Activated CD8-positive, alpha-beta memory T cell treated with anti-CD3 and anti-CD28 coated beads for 36 hours (primary cell): ENCODE data around the gene TAX1BP1. TPM values are rescaled to one million over a fixed set of nuclear protein-coding genes. Genes with fewer than 3 reads are reported as not detected.

Experiments
- CTCF ChIA-PET: fragments of 350-600 bp; sonication (Branson Sonifier 250); formaldehyde crosslinking; loops from one replicate; lab custom pipeline; 2021; ENCODE audit warnings: antibody characterized with exemption; lab: Charles Lee
- POLR2A ChIA-PET: fragments of 350-600 bp; sonication (Branson Sonifier 250); formaldehyde crosslinking; loops from one replicate; lab custom pipeline; 2021; ENCODE audit warnings: antibody characterized with exemption; lab: Charles Lee
- total RNA-seq, 2 experiments: library from RNA; stranded (reverse); gene quantifications; one replicate each; pipeline ENCODE4 v1.2.3, GENCODE V29; 2021

Gene TAX1BP1
- 10 to 100 TPM; 85.3 to 85.6 TPM for total RNA-seq

DNA sequence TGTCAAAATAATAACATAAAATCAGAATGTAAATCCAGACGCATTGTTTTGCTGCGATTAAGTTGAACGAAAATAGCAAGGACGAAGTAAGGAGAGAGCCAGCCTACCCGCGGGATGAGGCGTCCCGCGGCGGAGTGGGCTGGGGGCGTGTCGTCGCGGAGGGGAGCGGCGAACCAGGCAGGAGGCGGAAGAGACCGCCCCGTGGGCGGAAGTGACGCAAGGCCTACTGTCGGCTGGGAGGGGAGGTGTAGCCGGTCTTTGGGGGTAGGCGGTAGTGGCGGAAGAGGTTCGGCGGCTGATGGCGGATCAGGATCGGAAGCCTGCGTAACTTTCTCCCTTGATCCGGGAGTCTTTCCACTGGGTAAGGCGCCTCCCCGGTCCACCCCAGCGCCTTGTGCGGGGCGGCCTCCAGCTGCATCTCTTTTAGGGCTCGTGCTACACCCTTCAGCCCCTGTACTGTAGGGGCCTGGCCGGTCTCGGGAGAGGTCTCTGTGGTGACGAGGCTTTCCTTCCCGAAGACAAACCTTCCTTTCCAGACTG is at the start of gene TAX1BP1:
TAX1BP1 (plus strand) TSS at position 254 of the 540 bp plus-strand sequence. CDS start 8,363 bp downstream, outside the sequence.
- ChIA-PET CTCF (interaction anchor here (1.5 kb wide), 1 partner anchor 77 kb away, joined by 4 read pairs; the partner anchor contains the start of gene HIBADH), POLR2A (interaction anchor here (0.5 to 2.5 kb wide), 3 partner anchors 59 to 79 kb away, joined by 3 to 16 read pairs (median 5); partner anchors contain the start of gene HIBADH)

- ChIA-PET POLR2A (no interaction called here), CTCF (no interaction called here)
Measured at GRCh38 chr7:27690649-27691048, 49.3 kb upstream of the TAX1BP1 start.

- POLR2A ChIA-PET, result interaction anchor here (0.7 kb wide), 1 partner anchor 222 kb away, joined by 3 read pairs; no protein-coding TSS in a partner anchor
- CTCF ChIA-PET, result interaction anchor here (0.7 kb wide), 1 partner anchor 21 kb away, joined by 3 read pairs; no protein-coding TSS in a partner anchor
Measured at GRCh38 chr7:27693794-27694193, 46.2 kb upstream of the TAX1BP1 start.

- CTCF ChIA-PET, result no interaction called here
- POLR2A ChIA-PET, result no interaction called here
Measured at GRCh38 chr7:27695096-27695495, 44.9 kb upstream of the TAX1BP1 start.

GRCh38 chr7:27697861-27698430 is 42.0 kb upstream of the TAX1BP1 start:
- POLR2A ChIA-PET, result no interaction called here

DNA sequence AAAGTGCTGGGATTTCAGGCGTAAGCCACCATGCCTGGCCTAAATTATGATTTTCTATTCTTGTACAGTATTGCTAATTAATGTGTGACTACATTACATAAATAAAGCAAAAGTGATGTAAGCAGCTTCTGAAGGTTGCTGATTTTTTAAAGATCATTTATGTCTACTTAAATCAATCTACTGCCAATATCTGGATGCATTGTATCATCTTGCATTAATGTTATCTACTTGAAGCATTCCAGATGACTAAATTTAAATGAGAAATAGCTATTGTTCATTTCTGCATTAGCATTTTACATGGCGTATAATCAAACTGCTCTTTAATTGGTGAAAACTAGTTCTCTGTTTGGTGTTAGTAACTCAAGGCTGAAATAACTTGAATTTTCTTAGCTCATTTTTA is 40.2 kb upstream of the TAX1BP1 start:
- ChIA-PET CTCF (no interaction called here), POLR2A (no interaction called here)

More at GRCh38 chr7:27697861-27698430, 42.0 kb upstream of the TAX1BP1 start:
- CTCF ChIA-PET, result interaction anchor here (0.7 kb wide), 1 partner anchor 502 kb away, joined by 3 read pairs; no protein-coding TSS in a partner anchor

DNA sequence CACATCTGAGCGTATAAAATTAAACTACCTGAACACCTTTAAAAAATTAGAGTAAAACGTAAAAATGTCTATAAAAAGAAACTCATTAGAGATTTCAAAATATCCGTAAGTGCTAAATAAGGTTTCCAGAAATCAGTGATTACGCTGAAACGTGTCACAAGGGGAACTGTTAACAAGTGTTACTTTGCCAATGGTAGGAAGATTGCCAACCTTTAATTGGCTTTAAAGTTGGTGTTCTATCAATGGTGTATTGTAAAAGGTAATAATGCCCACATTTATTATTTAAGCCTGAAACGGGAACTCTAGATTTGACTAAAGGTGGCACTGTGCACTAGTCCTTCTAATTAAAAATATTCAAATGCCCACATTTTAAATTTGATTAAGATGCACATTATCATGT is 39.5 kb upstream of the TAX1BP1 start:
- ChIA-PET POLR2A (no interaction called here), CTCF (no interaction called here)

- ChIA-PET POLR2A (no interaction called here), CTCF (interaction anchor here (0.6 to 1.2 kb wide), 3 partner anchors 20 to 1691 kb away, joined by 3 to 6 read pairs (median 3); no protein-coding TSS in a partner anchor)
Measured at GRCh38 chr7:27703181-27703580, 36.8 kb upstream of the TAX1BP1 start.

DNA sequence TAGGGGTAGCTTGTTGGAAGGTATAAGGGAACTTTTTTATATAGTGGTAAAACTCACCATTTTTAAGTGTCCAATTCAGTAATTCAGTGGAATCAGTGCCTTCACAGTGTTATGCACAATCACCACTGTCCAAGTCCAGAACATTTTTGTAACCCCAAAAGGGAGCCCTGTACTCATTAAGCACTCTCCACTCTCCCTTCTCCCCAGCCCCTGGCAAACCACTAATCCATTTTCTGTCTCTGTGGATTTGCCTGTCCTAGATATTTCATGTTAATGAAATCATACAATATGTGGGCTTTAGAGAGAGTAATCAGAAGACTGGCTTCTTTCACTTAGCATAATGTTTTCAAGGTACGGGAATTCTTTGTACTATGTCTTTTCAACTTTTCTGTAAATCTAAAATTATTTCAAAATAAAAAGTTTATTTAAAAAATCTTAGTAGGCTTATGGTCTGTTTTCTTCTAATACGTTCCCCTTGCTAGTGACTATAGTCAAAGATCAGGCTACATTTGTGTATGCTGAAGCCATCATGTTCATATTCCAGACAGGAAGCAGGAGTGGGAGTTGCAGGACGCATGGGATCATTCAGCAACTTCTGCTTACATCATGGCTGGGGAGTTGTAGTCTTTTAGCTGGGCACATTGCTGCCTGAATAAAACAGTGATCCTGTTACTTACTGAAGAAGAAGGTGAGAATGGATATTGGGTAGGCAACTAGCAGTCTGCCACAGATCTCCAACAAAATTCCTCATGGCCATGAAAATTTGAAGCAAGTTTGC is 35.4 kb upstream of the TAX1BP1 start:
- POLR2A ChIA-PET, result no interaction called here
- CTCF ChIA-PET, result interaction anchor here (1.2 kb wide), 2 partner anchors 18 to 85 kb away, joined by 3 to 6 read pairs; no protein-coding TSS in a partner anchor

- CTCF ChIA-PET, result no interaction called here
- POLR2A ChIA-PET, result no interaction called here
Measured at GRCh38 chr7:27705200-27705594, 34.8 kb upstream of the TAX1BP1 start.

DNA sequence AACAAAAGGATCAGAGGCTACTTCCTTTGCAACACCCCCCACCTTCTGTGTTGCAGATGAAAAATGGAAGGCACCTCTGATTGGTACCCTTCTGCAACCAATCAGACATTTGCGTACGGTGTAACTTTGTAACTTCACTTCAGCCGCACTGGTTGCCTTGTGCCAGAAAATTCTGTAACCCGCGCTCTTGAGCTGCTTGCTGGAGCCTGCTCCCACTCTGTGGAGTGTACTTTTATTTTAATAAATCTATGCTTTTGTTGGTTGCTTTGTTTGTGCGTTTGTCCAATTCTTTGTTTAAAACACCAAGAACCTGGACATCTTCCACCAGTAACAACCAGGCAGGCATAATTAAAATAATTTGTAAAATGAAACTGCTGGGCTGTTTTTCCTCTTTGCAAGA is 31.5 kb upstream of the TAX1BP1 start:
- POLR2A ChIA-PET, result no interaction called here
- CTCF ChIA-PET, result no interaction called here

- POLR2A ChIA-PET, result interaction anchor here (0.6 kb wide), 1 partner anchor 47 kb away, joined by 3 read pairs; no protein-coding TSS in a partner anchor
- CTCF ChIA-PET, result no interaction called here
Measured at GRCh38 chr7:27709137-27710075, 30.6 kb upstream of the TAX1BP1 start.

GRCh38 chr7:27712217-27712616 is 27.7 kb upstream of the TAX1BP1 start:
- ChIA-PET CTCF (interaction anchor here (0.6 kb wide), 1 partner anchor 73 kb away, joined by 3 read pairs; no protein-coding TSS in a partner anchor), POLR2A (no interaction called here)

- CTCF ChIA-PET, result interaction anchor here (0.6 kb wide), 1 partner anchor 21 kb away, joined by 3 read pairs; no protein-coding TSS in a partner anchor
- POLR2A ChIA-PET, result no interaction called here
Measured at GRCh38 chr7:27714831-27715444, 25.0 kb upstream of the TAX1BP1 start.

DNA sequence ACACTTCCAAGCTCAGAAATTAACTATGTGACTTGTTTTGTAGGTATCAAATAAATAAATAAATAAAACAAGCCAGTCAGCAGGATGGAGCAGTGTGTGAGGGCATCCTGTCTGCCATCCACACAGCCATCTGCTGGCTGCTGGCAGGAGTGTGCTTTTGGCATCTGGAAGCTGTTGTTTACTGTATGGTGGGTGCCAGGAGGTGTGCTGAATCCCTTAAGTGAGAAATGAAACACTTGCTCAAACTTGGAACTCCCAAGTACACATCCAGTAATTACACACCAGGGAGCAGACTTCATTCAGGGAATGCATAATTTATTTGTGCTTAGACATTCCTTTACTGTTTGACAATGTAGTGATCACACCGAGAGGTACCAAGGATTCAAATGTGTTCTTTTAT is 16.9 kb upstream of the TAX1BP1 start:
- CTCF ChIA-PET, result interaction anchor here (1.5 kb wide), 1 partner anchor 19 kb away, joined by 6 read pairs; no protein-coding TSS in a partner anchor
- POLR2A ChIA-PET, result no interaction called here

DNA sequence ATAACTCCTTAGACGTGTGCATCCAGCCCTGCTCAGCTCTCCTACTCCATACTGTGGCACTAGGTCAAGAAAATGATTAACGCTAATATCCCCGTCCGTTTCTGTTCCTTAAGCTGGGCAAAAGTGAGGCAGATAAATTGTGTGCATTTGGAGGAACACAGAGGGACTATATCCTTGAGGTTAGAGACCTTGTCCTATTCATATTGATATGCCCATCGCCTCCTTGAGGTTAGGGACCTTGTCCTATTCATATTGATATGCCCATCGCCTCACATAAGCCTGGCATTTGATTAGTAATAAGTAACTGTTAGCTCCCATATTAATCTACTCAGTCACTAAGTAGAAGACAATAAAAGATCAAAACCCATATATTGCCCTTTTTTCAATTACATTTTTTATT is 12.9 kb upstream of the TAX1BP1 start:
- POLR2A ChIA-PET, result no interaction called here
- CTCF ChIA-PET, result no interaction called here

GRCh38 chr7:27730112-27730511 is 9.8 kb upstream of the TAX1BP1 start:
- ChIA-PET POLR2A (no interaction called here), CTCF (no interaction called here)

GRCh38 chr7:27734583-27734982 is 5.4 kb upstream of the TAX1BP1 start:
- ChIA-PET POLR2A (no interaction called here), CTCF (no interaction called here)
